ENCODE results near the gene PLCB4. TPM values are rescaled to one million over a fixed set of nuclear protein-coding genes. Genes with fewer than 3 reads are reported as not detected.
A peak's percentile ranks its signal among the peaks of the same experiment; 100 is the strongest.

PLCB4 gene
- total RNA-seq, 1 donor from 2014 or later, result 5.3 TPM

DNA sequence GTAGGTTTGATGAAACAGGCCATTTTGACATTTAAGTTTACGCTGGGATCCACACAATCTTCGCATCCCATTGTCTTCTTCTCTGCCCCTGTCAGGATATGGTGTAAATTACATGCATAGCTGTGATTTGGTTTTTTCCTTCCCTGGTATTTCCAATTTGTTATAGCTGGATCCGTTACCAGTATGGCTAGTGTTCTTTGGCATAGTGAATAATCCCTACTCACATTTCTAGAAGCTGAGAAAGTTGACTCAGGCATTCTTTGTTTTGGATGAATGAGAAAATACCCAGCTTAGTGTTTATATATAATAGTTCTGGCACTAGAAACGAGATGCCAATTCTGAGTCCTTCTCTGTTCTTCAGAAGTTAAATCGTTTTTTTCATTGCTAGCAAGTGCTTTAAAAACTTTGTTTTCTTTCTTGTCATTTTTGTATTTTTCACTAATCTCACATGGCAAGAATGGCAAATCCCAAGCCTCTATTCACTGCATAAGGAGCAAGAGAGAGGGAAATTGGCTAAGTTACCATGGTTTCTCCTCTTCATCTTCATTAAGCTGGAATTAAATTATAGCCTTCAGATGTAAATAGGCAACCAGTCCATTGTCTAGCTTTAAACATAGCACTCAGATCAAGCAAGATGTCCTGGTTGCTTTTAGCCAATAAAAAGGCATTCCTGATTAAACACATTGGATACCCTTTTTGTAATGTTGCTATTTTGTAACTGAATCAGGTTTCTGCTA is 353.6 kb downstream of the PLCB4 start:
- DNase-seq (ENCODE audit: low read depth), result peak; percentile 24

DNA sequence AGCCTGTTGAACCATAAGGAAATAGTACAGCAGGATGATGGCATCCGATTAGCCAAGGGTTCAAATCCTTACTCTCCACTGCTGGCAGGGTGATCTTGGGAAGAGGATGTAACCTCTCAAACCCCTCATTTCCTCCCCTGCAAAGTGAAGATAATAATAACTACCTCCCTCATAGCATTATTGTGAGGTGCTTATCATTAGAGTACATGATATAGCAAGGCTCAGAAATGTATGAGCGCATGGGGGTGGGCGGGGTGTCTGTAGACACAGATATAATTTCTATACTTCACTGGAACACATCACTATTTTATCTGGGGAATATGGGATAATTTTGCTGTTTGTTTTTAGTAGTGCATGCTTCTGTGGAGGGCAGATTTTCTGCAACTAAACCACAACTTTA is 355.7 kb downstream of the PLCB4 start:
- no peak for DNase-seq (ENCODE audit: low read depth)

DNA sequence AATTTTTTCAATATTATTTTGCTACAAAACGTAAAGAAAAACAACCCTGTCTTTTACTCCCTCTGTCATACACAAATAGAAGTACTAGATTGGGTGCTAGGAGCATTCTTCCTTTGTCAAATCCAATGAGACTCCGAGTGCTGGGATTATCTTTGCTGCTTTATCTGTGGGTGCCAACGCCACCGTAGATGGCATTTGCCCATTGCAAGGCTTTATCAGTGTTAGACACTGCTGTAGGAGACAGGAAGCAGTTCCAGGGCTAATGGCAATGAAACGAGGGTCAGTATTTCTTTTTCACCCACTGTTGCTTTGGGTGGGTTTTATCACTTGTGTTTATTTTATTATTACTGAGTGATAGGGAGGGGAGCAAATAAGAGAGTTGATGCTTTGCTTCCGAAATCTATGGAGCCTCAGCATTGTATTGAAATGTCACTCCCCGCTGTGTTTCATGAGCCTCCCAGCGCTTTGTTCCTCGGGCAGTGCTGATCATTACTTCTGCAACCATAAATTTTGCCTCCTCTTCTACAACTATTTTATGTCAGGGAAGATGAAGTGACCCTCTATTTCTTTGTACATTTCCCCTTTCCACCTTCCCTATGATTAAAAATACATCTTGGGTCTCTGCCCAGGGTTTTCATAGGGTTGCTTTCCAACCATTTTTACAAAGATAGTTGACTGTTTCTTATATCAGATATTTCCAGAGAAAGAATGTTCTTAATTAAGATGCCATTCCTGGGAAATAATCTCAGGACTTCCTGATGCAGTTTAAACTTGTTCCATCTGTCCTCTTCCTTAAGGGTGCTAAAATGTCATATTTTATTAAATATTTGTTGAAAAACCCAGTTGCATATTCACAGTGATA is 358.8 kb downstream of the PLCB4 start:
- no peak for DNase-seq (ENCODE audit: low read depth)

DNA sequence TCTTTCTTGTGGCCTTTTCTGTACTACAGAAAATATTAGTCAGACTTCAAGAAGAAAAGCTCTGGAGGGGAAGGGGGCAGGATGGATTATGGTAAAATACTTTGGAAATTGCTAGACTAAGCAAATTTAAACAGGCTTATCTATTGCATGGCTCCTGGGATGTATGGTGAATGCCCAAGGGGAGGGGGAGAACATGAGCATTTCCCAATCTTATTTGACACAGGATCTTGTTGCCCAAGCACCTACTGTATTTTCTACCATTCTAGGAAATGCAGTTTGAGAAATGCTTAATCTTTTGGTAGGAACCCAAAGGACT is 359.4 kb downstream of the PLCB4 start:
- no peak for DNase-seq (ENCODE audit: low read depth)

DNA sequence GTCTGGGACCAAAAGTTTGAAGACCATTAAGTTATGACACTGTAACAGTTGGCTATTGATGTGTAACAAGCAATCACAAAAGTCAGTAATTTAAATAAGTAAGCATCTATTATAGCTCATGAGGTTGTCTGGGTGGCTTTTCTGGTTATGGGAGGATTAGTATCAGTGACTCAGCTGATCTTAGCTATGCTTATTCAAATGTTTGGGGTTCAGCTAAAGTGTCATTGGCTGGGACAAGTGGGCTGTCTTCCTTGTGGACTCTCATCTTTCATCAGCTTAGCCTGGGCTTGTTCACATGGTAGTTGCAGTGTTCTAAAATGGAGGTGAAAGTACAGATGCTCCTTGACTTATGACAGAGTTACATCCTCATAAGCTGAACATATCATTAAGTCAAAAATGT is 370.9 kb downstream of the PLCB4 start:
- no peak for DNase-seq (ENCODE audit: low read depth)

DNA sequence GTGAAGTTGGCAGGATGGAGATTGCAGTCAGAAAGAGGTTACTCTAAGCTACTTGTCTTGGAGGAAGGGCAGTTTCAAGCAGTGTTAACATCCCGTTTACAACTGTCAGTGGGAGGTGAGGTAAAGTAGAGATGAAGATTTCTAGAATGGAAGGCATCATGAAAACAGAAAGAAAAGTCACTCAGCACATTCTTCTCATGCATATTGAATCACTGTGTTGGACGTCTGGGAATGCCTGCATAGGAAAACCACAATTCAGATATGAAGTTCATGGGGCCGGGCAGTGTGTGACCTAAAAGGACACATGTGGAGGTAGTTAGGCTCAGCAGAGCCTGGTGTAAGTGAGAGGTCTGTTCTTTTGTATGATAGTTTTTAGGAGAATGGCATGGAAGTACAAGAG is 372.0 kb downstream of the PLCB4 start:
- no peak for DNase-seq (ENCODE audit: low read depth)

DNA sequence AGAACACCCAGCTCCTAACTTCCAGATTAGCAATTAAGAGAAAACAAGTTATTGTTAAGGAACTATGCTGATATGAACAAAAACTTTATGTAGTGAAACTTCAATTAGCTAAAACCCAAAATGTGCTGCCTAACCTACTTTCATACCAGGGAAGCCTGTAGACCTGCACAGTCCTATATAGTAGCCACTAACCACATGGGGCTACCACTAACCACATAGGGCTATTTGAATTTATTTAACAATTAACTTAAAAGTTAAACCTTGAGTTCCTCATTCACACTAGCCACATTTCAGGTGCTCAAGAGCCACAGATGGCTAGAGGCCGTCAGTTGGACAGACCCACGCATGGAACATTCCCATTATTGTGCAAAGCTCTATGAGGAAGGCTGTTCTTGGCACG is 373.1 kb downstream of the PLCB4 start:
- DNase-seq (ENCODE audit: low read depth), result no peak

DNA sequence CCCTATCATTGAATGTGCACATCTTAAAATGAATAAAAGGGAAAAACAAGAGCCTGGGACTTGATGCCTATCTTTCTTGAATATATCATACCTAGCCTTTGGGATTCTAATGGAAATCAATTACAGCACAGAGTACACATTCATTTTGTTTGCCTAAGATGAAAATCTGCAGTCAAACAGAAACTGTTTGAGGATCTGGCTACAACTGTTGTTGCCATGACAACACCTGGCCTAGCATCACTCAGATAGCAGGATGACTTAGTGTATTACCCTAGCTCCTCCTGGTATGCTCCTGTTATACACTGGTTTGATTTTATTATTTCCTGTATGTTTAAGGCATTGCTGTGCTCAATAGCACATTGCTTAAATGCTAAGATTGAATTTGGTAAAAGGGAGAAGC is 374.0 kb downstream of the PLCB4 start:
- DNase-seq (ENCODE audit: low read depth), result no peak

DNA sequence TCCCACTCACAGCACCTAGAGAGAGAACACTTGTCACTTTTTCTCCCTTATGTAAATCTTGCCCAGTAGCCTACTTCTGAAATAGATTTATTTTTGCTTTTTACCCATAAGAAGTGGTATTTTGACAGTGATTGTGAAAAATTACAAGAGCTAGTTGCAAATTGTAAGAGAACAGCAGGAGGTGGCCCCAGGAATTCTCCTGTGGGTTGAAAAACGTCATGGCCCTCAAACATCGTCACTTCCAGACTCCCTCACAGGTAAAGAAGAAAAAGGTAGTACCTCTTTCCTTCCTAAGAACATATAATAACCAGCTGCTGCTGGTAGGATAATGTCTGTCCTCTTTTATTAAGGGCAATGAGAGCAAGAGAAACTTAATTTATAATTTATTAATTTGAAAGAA is 376.0 kb downstream of the PLCB4 start:
- DNase-seq (ENCODE audit: low read depth), result no peak

DNA sequence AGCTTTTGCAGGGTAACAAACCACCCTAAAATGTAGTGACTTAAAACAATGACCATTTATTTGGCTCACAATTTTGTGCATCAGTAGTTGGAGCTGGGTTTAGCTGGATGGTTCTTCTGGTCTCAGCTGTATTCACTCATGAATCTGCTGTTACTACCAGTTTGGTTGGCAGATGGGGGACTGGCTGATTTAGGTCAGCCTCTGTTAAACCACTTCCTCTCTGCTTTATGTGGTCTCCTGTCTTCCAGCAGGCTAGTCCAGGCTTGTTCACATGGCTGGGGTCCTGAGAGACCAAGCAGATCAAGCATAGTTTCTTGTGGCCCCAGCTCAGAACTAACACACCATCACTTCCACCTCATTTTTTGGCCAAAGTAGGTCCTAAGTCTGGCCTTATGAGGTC is 378.3 kb downstream of the PLCB4 start:
- no peak for DNase-seq (ENCODE audit: low read depth)

DNA sequence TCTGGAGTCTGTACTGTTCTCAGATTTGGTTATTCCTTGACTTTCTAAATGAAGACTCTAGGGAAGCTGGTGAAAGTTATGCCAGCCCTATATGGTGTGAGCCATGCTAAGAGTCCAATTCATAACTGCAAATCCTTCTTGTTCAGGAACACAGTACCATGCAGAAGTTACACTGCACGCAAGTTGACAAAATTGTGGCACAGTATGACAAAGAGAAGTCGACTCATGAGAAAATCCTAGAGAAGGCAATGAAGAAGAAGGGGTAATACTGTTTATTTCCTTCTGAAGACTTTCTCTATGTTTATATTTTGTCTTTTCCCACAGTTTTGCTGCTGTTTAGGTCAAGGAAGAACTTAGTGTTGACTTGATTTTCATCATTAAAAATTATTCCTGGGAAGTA is 384.3 kb downstream of the PLCB4 start:
- no peak for DNase-seq (ENCODE audit: low read depth)

DNA sequence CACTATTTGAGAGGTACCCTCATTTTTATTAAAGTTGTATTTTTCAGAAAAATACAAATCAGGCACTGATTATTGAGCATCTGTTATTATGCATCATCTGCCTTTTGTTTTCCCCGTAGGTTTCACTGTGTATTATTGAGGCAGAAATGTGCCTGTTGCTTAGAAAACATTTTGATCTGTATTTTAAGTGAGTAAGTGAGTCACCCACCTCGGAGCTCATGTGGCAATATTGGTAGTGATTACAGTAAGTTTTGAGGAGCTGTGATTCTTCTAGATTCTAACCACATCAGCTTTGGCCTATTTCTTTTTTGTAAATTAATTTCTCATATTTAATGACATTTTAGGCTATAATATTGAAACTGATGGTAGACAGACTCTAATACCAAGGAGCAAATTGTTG is 385.9 kb downstream of the PLCB4 start:
- peak; percentile 44 for DNase-seq (ENCODE audit: low read depth)

DNA sequence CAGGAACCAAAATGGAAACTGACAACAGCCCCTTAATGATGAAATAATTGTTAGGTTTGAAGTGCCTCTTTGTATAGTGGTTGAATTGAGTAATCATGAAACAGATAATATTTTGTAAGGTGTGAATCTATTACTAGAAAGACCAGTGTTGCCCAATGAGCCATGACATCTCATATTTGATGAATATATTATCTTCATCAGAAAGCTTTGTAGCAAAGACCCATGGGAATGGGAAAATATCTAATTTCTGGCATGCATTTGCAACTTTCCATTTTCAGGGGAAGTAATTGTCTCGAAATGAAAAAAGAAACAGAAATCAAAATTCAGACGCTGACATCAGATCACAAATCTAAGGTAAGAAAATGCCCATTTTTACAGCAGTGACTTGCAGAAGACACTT is 388.2 kb downstream of the PLCB4 start:
- no peak for DNase-seq (ENCODE audit: low read depth)

DNA sequence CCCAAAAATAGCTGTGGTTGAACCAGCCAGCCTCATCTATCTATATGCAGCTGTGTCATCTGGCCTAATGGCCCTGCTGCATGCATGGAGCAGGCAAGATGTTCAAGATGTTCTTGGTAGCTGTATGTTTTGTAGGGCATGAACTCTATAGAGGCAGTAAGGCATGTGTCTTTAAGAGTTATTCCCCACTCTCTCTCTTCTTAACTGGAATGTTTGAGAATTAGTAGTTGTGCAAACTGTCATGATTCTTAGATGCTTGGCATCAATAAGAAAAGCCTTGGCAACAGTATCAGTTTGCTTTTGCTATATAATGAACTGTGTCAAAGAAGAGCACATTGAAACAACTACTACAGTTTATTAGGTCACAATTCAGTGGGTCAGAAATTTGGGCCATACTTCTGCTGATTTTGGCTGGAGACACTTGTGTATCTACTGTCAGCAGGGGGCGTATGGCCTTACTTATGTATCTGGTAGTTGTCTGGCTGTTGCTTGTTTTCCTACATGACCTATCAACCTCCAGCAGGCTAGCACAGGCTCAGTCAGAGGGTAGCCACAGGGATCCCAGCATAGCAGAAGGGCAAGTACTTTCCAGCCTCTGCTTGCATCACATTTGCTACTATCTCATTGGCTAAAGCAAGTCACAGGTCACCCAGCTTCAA is 389.4 kb downstream of the PLCB4 start:
- DNase-seq (ENCODE audit: low read depth), result peak; percentile 48

DNA sequence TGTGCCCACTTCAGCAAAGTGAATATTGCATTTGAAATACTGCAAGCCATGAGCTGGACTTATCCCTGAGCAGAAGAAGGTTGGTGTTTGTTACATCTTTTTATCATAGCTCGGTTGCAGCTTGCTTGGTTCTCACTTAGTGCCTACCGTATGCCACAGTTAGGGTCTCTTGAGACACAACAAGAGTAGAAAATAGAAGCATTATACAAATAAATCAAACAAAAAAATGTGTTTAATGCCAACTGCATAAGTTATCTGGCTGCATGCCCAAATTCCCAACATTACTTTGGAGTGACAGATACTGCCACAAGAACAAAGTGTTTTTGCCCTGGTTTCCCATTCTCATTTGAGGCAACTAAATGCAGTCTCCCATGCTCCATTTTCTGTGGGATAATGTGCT is 391.6 kb downstream of the PLCB4 start:
- DNase-seq (ENCODE audit: low read depth), result peak; percentile 71

DNA sequence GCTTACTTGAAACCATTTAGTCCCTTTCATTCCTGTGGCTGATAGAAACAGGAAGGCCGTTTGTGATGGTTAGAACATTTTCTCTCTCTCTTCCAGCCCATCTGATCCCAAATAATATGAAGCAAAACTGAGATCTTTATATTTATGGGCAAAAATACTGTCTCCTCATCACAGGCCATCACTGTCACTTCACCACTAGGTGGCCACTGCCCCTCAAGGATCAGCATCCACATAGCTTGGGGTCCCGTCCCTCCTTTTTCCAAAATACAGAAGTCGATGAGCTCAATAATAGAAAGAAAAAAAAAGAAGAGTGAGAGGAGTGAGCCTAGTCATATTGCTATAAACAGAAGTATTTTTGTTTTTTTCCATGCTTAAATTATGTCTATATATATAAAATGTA is 399.1 kb downstream of the PLCB4 start:
- no peak for DNase-seq (ENCODE audit: low read depth)

DNA sequence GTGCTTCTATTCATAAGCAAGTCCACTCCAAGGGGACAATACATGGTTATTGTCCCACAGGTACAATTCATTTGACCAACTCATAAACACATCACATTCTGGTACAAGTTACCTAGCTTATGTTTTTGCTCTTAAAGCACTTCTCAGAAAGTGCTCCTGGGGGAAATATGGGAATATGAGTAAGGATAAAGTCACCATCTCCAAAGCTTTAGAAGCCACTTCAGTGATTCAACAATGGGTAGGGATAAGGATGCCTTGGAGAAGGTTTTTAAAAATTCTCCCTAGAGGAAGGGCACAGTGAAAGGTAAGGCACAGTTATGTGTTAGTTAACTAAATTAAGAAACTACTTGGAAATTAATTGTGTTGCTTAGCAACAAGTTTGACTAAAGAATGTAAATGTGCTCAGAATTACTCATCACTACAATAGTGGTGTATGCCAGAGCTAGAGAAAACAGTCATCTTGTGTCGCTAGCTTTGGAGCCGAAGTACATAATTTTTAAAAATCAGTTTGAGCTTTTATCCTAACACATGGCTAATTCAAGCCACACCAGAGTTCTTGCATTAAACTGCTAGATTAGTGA is 406.0 kb downstream of the PLCB4 start:
- no peak for DNase-seq (ENCODE audit: low read depth)

DNA sequence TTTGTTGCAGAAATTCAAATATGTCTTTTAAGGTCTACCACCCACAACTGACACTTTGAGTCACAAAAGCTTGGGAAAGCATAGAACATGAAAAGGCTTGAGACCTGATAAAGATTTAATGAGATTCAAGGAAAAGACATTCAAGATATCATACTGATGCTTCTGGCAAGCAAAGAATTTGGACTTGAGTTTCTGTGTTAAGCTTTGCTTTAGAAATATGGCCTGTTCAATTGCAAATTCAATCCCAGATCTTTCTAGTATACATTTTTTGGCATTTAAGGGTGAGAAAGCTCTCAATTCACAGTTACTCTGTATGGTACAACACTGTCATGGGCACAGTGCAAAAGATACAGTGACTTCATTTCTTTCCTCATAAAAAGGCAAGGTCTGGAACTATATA is 406.6 kb downstream of the PLCB4 start:
- DNase-seq (ENCODE audit: low read depth), result no peak

DNA sequence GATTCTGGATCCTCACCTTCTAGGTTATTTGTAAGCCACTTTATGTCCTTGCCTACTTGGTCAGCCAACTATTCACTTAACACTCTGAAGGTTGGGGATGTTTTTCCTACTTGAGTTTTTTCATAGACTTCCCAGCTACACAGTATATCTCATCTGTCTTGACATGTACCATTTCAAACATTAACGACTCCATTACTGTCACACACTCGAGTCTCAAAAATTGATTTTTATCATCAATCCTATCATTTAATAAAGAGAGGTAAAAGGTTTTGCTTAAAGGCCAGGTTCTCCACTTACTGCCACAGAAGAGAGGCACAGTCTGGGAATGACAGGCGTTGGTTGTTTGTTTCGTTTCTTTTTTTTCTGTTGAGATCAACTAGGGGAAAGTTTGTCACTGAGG is 407.3 kb downstream of the PLCB4 start:
- DNase-seq (ENCODE audit: low read depth), result no peak

DNA sequence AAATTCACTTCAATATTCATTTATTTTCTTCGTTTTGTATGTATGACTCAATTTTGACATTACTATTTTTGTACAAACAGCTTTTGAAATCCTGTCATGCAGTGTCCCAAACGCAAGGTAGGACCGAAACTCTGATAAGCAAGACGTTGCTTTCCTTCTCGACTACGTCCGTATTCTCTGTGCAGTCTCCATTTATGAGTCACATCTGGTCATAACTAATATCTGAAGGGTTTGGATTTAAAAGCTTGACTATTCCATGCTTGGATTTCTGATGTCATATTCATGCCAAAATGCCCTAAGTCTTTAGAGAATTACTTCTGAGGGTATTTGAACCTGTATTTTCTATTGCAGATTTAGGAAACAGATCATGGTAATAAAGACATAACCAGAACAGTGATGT is 407.8 kb downstream of the PLCB4 start:
- no peak for DNase-seq (ENCODE audit: low read depth)

DNA sequence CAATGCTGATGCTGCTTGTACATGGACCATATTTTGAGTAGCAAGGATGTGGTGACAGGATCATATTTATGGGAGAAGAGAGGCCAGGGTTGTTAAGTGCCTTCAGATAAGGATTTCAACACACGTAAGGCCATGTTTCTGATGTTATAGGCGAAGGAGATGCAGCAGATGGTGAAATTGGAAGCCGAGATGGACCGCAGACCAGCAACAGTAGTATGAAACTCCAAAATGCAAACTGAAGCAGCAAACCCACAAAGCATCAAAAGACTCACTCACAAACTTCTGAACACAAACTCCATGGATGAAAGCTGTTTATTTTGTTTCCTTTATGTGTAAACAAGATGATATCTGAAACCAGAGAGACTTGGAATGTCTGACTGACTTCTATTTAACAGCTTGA is 409.9 kb downstream of the PLCB4 start:
- no peak for DNase-seq (ENCODE audit: low read depth)

DNA sequence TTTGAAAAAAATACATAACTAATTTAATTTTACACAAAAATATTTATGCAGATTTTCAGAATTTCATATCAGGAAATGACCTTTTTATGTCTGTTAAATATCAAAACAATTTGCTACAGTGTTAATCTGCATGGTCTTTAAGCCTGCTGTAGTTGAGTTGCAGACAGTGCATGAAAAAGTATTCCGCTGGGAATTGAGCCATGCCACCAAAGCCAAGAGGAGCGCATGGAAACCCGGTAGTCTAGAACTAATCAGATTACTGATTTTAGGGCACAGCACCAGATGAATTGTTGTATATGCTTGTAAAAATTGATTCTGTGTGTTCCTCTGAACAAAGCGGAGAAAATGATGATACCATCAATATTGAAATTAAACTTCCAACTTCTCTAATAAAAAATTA is 411.2 kb downstream of the PLCB4 start:
- DNase-seq (ENCODE audit: low read depth), result no peak

Measured in myocyte (in vitro differentiated cells).